Measurements from ENCODE around the gene WDR70.
A peak's percentile ranks its signal among the peaks of the same experiment; 100 is the strongest.

The WDR70 gene

GRCh38 chr5:37736397-37736796, 357.3 kb downstream of the WDR70 start:
- WGBS (ENCODE audit: extremely low coverage, insufficient coverage, insufficient read length), result no CpG with 5 or more reads among the region's 2 CpGs
- Histone ChIP-seq H3K4me3 (ENCODE audit: low read depth, low read length) (no peak overlapping the region), H3K9ac (ENCODE audit: low read length) (no peak overlapping the region), H2AFZ (ENCODE audit: insufficient read depth, low read length, poor library complexity) (no peak overlapping the region), H3K14ac (ENCODE audit: low read length) (no peak overlapping the region), H3K27ac (ENCODE audit: low read depth, low read length) (no peak overlapping the region), H3K9me3 (ENCODE audit: insufficient read depth, low read depth, low read length) (no peaks in the 10 kb centered on the region), H3K18ac (ENCODE audit: low read length) (no peak overlapping the region), H3K27me3 (ENCODE audit: insufficient read depth, low read length) (no peaks in the 10 kb centered on the region), H4K8ac (ENCODE audit: low read depth, low read length) (no peak overlapping the region), H2BK120ac (ENCODE audit: insufficient read depth, low read length, poor library complexity) (no peak overlapping the region), H3K23ac (ENCODE audit: low read length) (no peak overlapping the region), H3K79me2 (ENCODE audit: control insufficient read depth, insufficient read depth, low read length, poor library complexity) (no peaks in the 10 kb centered on the region), H4K12ac (ENCODE audit: low read depth, low read length) (no peak overlapping the region), H2BK5ac (ENCODE audit: low read depth, low read length, poor library complexity) (no peak overlapping the region), H3K4me2 (ENCODE audit: low read length) (no peak overlapping the region), H3K36me3 (ENCODE audit: control insufficient read depth in 1 of 2, insufficient read depth in 2 of 2, low read length in 2 of 2) (peaks cover 0 to under 1% of the 10 kb centered on the region in 2 experiments), H3K4ac (ENCODE audit: low read depth, low read length) (no peak overlapping the region), H2BK12ac (ENCODE audit: low read length) (no peak overlapping the region), H3K79me1 (ENCODE audit: low read length) (no peaks in the 10 kb centered on the region), H2AK5ac (ENCODE audit: low read length) (no peak overlapping the region), H3K4me1 (ENCODE audit: control insufficient read depth in 1 of 2, insufficient read depth in 2 of 2, low read length in 2 of 2) (peaks cover 0 to 1% of the 10 kb centered on the region in 2 experiments), H4K91ac (ENCODE audit: low read depth, low read length) (no peak overlapping the region)
- DNase-seq, result no peak

DNA sequence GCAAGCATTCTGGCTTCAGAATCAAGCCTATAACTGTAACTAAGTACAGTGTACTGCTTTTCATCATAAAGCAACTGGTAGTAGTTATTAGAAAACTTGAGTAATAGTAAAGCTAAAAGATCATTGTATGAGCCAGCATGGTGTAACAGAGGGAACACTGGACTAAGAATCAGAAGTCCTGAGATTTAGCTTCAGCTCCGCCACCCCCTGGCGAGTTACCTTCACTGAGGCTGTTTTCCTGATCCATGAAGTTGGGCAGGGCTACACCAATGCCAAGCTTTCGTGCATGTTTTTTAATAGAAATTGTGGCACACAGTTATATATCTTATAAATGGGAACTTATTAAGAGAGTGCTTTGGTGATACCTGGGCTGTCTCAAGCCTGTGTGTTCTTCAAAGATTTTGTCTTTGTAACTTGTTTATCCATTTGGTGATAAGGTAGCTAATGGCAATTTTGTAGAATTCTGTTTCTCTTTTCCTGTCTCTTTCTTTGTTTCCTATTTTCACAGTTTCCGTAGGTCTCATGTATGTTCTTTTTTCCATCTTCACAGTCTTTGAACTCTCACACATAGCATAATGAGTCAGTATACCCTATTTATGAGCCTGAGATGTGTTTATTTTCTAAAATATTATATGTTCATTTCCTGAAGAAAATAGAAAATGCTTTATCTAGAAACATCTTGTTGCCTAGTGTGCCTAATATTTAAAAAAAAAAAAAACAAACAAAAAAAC, 358.4 kb downstream of the WDR70 start:
- WGBS (ENCODE audit: extremely low coverage, insufficient coverage, insufficient read length), result no CpG with 5 or more reads among the region's 4 CpGs

DNA sequence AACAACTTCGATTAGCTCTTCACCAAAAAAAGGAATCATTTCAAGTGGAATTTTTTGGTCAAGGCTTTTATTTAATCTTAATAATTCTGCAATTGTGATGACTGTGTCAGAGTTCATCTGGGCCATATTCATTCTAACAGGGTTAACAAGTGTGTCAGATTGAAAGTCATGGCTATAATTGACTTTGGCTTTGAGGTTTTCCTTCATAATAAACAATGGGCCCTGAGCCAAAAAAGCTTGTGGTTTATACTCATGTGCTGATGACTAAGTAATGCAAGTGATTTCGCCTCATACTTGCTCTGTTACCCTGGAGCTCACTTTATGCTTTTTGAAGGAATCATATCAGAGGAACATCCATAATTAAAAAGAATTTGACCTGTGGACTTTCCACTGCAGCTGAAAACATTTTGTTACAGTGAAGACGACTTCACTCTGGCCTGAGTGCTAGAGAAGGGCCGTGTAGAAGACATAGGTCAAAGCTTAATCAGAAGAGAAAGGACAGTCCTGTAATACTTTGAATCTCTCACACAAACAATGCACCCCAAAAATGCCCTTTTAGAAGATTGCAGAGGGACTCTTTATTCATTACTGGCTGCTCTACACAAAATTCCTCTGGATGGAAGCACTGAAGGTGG, 359.1 kb downstream of the WDR70 start:
- Histone ChIP-seq H3K79me1 (ENCODE audit: low read length) (no peaks in the 10 kb centered on the region), H3K14ac (ENCODE audit: low read length) (no peak overlapping the region), H3K23ac (ENCODE audit: low read length) (no peak overlapping the region), H3K18ac (ENCODE audit: low read length) (no peak overlapping the region), H3K27ac (ENCODE audit: low read depth, low read length) (no peak overlapping the region), H4K12ac (ENCODE audit: low read depth, low read length) (no peak overlapping the region), H3K4me1 (ENCODE audit: control insufficient read depth in 1 of 2, insufficient read depth in 2 of 2, low read length in 2 of 2) (peaks cover 0 to 1% of the 10 kb centered on the region in 2 experiments), H3K27me3 (ENCODE audit: insufficient read depth, low read length) (no peaks in the 10 kb centered on the region), H2AK5ac (ENCODE audit: low read length) (no peak overlapping the region), H2BK5ac (ENCODE audit: low read depth, low read length, poor library complexity) (no peak overlapping the region), H2BK120ac (ENCODE audit: insufficient read depth, low read length, poor library complexity) (no peak overlapping the region), H3K36me3 (ENCODE audit: control insufficient read depth in 1 of 2, insufficient read depth in 2 of 2, low read length in 2 of 2) (peaks cover 3 to 5% of the 10 kb centered on the region in 2 experiments), H3K4me2 (ENCODE audit: low read length) (no peak overlapping the region), H4K8ac (ENCODE audit: low read depth, low read length) (no peak overlapping the region), H3K9ac (ENCODE audit: low read length) (no peak overlapping the region), H3K4me3 (ENCODE audit: low read depth, low read length) (no peak overlapping the region), H3K9me3 (ENCODE audit: insufficient read depth, low read depth, low read length) (no peaks in the 10 kb centered on the region), H4K91ac (ENCODE audit: low read depth, low read length) (no peak overlapping the region), H2AFZ (ENCODE audit: insufficient read depth, low read length, poor library complexity) (no peak overlapping the region), H2BK12ac (ENCODE audit: low read length) (no peak overlapping the region), H3K4ac (ENCODE audit: low read depth, low read length) (no peak overlapping the region), H3K79me2 (ENCODE audit: control insufficient read depth, insufficient read depth, low read length, poor library complexity) (no peaks in the 10 kb centered on the region)
- WGBS (ENCODE audit: extremely low coverage, insufficient coverage, insufficient read length), result no CpG with 5 or more reads among the region's 4 CpGs
- peak in 1 of 2 donors; percentile 29 for DNase-seq

More for the DNA sequence above, 358.4 kb downstream of the WDR70 start:
- Histone ChIP-seq H3K18ac (ENCODE audit: low read length) (no peak overlapping the region), H3K4me2 (ENCODE audit: low read length) (no peak overlapping the region), H2BK12ac (ENCODE audit: low read length) (no peak overlapping the region), H4K12ac (ENCODE audit: low read depth, low read length) (no peak overlapping the region), H2BK5ac (ENCODE audit: low read depth, low read length, poor library complexity) (no peak overlapping the region), H4K8ac (ENCODE audit: low read depth, low read length) (no peak overlapping the region), H3K14ac (ENCODE audit: low read length) (no peak overlapping the region), H2AK5ac (ENCODE audit: low read length) (no peak overlapping the region), H3K23ac (ENCODE audit: low read length) (no peak overlapping the region), H3K27me3 (ENCODE audit: insufficient read depth, low read length) (no peaks in the 10 kb centered on the region), H2BK120ac (ENCODE audit: insufficient read depth, low read length, poor library complexity) (no peak overlapping the region), H3K4ac (ENCODE audit: low read depth, low read length) (no peak overlapping the region), H3K9me3 (ENCODE audit: insufficient read depth, low read depth, low read length) (no peaks in the 10 kb centered on the region), H2AFZ (ENCODE audit: insufficient read depth, low read length, poor library complexity) (no peak overlapping the region), H3K4me1 (ENCODE audit: control insufficient read depth in 1 of 2, insufficient read depth in 2 of 2, low read length in 2 of 2) (peaks cover 0 to 1% of the 10 kb centered on the region in 2 experiments), H3K9ac (ENCODE audit: low read length) (no peak overlapping the region), H3K36me3 (ENCODE audit: control insufficient read depth in 1 of 2, insufficient read depth in 2 of 2, low read length in 2 of 2) (peaks cover 0 to 2% of the 10 kb centered on the region in 2 experiments), H4K91ac (ENCODE audit: low read depth, low read length) (no peak overlapping the region), H3K79me2 (ENCODE audit: control insufficient read depth, insufficient read depth, low read length, poor library complexity) (no peaks in the 10 kb centered on the region), H3K79me1 (ENCODE audit: low read length) (no peaks in the 10 kb centered on the region), H3K27ac (ENCODE audit: low read depth, low read length) (no peak overlapping the region), H3K4me3 (ENCODE audit: low read depth, low read length) (no peak overlapping the region)
- no peak for DNase-seq

- H2BK5ac ChIP-seq (ENCODE audit: low read depth, low read length, poor library complexity), result no peak overlapping the region
- no peak overlapping the region for H3K14ac ChIP-seq (ENCODE audit: low read length)
- no peak overlapping the region for H2BK120ac ChIP-seq (ENCODE audit: insufficient read depth, low read length, poor library complexity)
- H3K18ac ChIP-seq (ENCODE audit: low read length), result no peak overlapping the region
- no peak overlapping the region for H3K4me2 ChIP-seq (ENCODE audit: low read length)
- H3K79me1 ChIP-seq (ENCODE audit: low read length), result no peaks in the 10 kb centered on the region
- H3K4ac ChIP-seq (ENCODE audit: low read depth, low read length), result no peak overlapping the region
- no peak overlapping the region for H3K27ac ChIP-seq (ENCODE audit: low read depth, low read length)
- DNase-seq, result no peak
- no peak overlapping the region for H3K23ac ChIP-seq (ENCODE audit: low read length)
- H4K12ac ChIP-seq (ENCODE audit: low read depth, low read length), result no peak overlapping the region
- no peak overlapping the region for H2BK12ac ChIP-seq (ENCODE audit: low read length)
- no peak overlapping the region for H4K91ac ChIP-seq (ENCODE audit: low read depth, low read length)
- H3K9me3 ChIP-seq (ENCODE audit: insufficient read depth, low read depth, low read length), result no peaks in the 10 kb centered on the region
- H3K36me3 ChIP-seq (ENCODE audit: control insufficient read depth in 1 of 2, insufficient read depth in 2 of 2, low read length in 2 of 2), result peaks cover 4 to 5% of the 10 kb centered on the region in 2 experiments
- no peaks in the 10 kb centered on the region for H3K27me3 ChIP-seq (ENCODE audit: insufficient read depth, low read length)
- H3K9ac ChIP-seq (ENCODE audit: low read length), result no peak overlapping the region
- H4K8ac ChIP-seq (ENCODE audit: low read depth, low read length), result no peak overlapping the region
- peaks cover 0 to 1% of the 10 kb centered on the region in 2 experiments for H3K4me1 ChIP-seq (ENCODE audit: control insufficient read depth in 1 of 2, insufficient read depth in 2 of 2, low read length in 2 of 2)
- H3K79me2 ChIP-seq (ENCODE audit: control insufficient read depth, insufficient read depth, low read length, poor library complexity), result no peaks in the 10 kb centered on the region
- no peak overlapping the region for H2AK5ac ChIP-seq (ENCODE audit: low read length)
- no peak overlapping the region for H2AFZ ChIP-seq (ENCODE audit: insufficient read depth, low read length, poor library complexity)
- no CpG with 5 or more reads among the region's 5 CpGs for WGBS (ENCODE audit: extremely low coverage, insufficient coverage, insufficient read length)
- H3K4me3 ChIP-seq (ENCODE audit: low read depth, low read length), result no peak overlapping the region
These were observed 359.9 kb downstream of the WDR70 start for GRCh38 chr5:37738865-37739488.
